HepG2 (cell line): ENCODE data around the gene RHOT2. TPM values are rescaled to one million over a fixed set of nuclear protein-coding genes. Genes with fewer than 3 reads are reported as not detected.

ENCODE experiments used
- ATAC-seq: fragments of 200-7000 bp; cut with Tn5 transposase; 3 replicates; pipeline ENCODE4 v1.9.1; 2020; ENCODE audit warnings: mild to moderate bottlenecking, moderate library complexity
- BruUV-seq: library from RNA; stranded (reverse); fragments of 400-500 nt; replicated peaks from 2 replicates; lab custom pipeline; 2021; lab: Mats Ljungman, UMichigan
- CTCF ChIA-PET: fragments of 300-600 bp; formaldehyde crosslinking; extraction: SDS; loops from one replicate; lab custom pipeline; 2021; ENCODE audit warnings: low total read pairs, inconsistent platforms, low intra/inter-chr PET ratio; lab: Yijun Ruan, JAX
- POLR2A ChIA-PET: fragments of 350-600 bp; sonication (Branson Sonifier 250); formaldehyde crosslinking; loops from one replicate; lab custom pipeline; 2020; ENCODE audit warnings: antibody characterized with exemption, inconsistent platforms; lab: Yijun Ruan, JAX
- DNase-seq: peaks from one replicate; pipeline ENCODE4 v3.0.0-alpha.2; 2015; ENCODE audit warnings: low spot score
- FAIRE-seq: peaks from 3 replicates; lab custom pipeline; 2011; peaks lifted over from hg19 to GRCh38; lab: Jason Lieb, UNC
- H2AFZ ChIP-seq: one replicate; pipeline ENCODE4 v1.6.1; 2011; ENCODE audit warnings: low read length, inconsistent platforms
- H3K27ac ChIP-seq: fragments of 300-600 bp; 3 replicates; pipeline ENCODE4 v1.8.0; 2011; ENCODE audit warnings: mixed run types, mild to moderate bottlenecking, mixed read lengths, low read length, inconsistent platforms; ENCODE audit not compliant: insufficient read depth; ENCODE audit errors: extremely low read length
- H3K27me3 ChIP-seq, 2 experiments: fragments of 200-600 bp in 1 of 2; 2 replicates in 1 of 2; 3 replicates in 1 of 2; pipeline versions ENCODE4 v1.6.0 to v1.8.0; 2011; ENCODE audit warnings: low read length in 2 of 2, mild to moderate bottlenecking in 2 of 2, moderate library complexity in 2 of 2, inconsistent platforms in 1 of 2; ENCODE audit not compliant: insufficient read depth in 2 of 2, control insufficient read depth in 1 of 2
- H3K36me3 ChIP-seq, 2 experiments: fragments of 200-600 bp in 1 of 2; replicated peaks in 1 of 2; 2 replicates in 1 of 2; 3 replicates in 1 of 2; pipeline versions ENCODE4 v1.5.1 to v1.8.0; 2011; ENCODE audit warnings: low read length in 2 of 2, inconsistent platforms in 1 of 2; ENCODE audit not compliant: insufficient read depth in 2 of 2, control insufficient read depth in 1 of 2
- H3K4me1 ChIP-seq: 2 replicates; pipeline ENCODE4 v1.5.1; 2012; ENCODE audit warnings: low read length, inconsistent platforms; ENCODE audit not compliant: insufficient read depth
- H3K4me2 ChIP-seq: 2 replicates; pipeline ENCODE4 v1.6.0; 2011; ENCODE audit warnings: low read depth, low read length, inconsistent platforms
- H3K4me3 ChIP-seq, 3 experiments: fragments of 200-600 bp in 1 of 3; sonication (generic), shearing (Covaris generic) in 1 of 3; replicated peaks in 1 of 3; 2 replicates each; pipeline ENCODE4 v1.5.1; 2011 to 2016; ENCODE audit warnings: low read length in 3 of 3, inconsistent platforms in 2 of 3, low read depth in 2 of 3, mild to moderate bottlenecking in 2 of 3, control low read depth in 1 of 3, mixed read lengths in 1 of 3; ENCODE audit not compliant: insufficient read depth in 1 of 3
- H3K79me2 ChIP-seq: one replicate; pipeline ENCODE4 v1.6.1; 2011; ENCODE audit warnings: low read length, inconsistent platforms; ENCODE audit not compliant: insufficient read depth
- H3K9ac ChIP-seq: 2 replicates; pipeline ENCODE4 v1.6.0; 2011; ENCODE audit warnings: mild to moderate bottlenecking, low read depth, low read length, inconsistent platforms; ENCODE audit not compliant: insufficient read depth
- H3K9me3 ChIP-seq: 2 replicates; pipeline ENCODE4 v1.5.1; 2012; ENCODE audit warnings: mild to moderate bottlenecking, low read length
- H4K20me1 ChIP-seq: 2 replicates; pipeline ENCODE4 v1.6.0; 2011; ENCODE audit warnings: inconsistent platforms, mild to moderate bottlenecking, low read length, moderate library complexity; ENCODE audit not compliant: insufficient read depth
- AGO2 ChIP-seq: fragments of 200-400 bp; formaldehyde crosslinking; optimal IDR thresholded peaks from 2 replicates; pipeline ENCODE3; 2017; ENCODE audit warnings: mild to moderate bottlenecking, low read depth, low read length, moderate library complexity
- ATAD3A ChIP-seq: sonication (generic); formaldehyde crosslinking; IDR thresholded peaks from 2 replicates; pipeline ENCODE4 v1.4.0; 2020; ENCODE audit warnings: missing genetic modification reagents
- FOXC1 ChIP-seq: sonication (generic); formaldehyde crosslinking; IDR thresholded peaks from 2 replicates; pipeline ENCODE4 v1.8.0; 2022; ENCODE audit warnings: mild to moderate bottlenecking, missing genetic modification reagents, borderline replicate concordance
- HNF4A ChIP-seq: sonication (generic); formaldehyde crosslinking; IDR thresholded peaks from 2 replicates; pipeline ENCODE4 v1.4.0; 2020; ENCODE audit warnings: missing genetic modification reagents
- KLF12 ChIP-seq: sonication (generic); formaldehyde crosslinking; IDR thresholded peaks from 2 replicates; pipeline ENCODE4 v1.4.0; 2020; ENCODE audit warnings: missing genetic modification reagents, borderline replicate concordance
- POLR2A ChIP-seq, 2 experiments: IDR thresholded peaks; 2 replicates each; pipeline ENCODE4 v1.6.1; 2011; ENCODE audit warnings: low read depth in 2 of 2, low read length in 2 of 2, mild to moderate bottlenecking in 1 of 2, moderate library complexity in 1 of 2; ENCODE audit not compliant: insufficient read depth in 1 of 2
- RBFOX2 ChIP-seq: fragments of 200-400 bp; formaldehyde crosslinking; IDR thresholded peaks from 2 replicates; pipeline ENCODE4 v1.6.1; 2017; ENCODE audit warnings: low read depth, mild to moderate bottlenecking, low read length
- TARDBP ChIP-seq: sonication (generic); formaldehyde crosslinking; IDR thresholded peaks from 2 replicates; pipeline ENCODE4 v1.8.0; 2022; ENCODE audit warnings: mild to moderate bottlenecking, missing genetic modification reagents
- ZEB1 ChIP-seq: IDR thresholded peaks from 2 replicates; pipeline ENCODE4 v1.6.1; 2012; ENCODE audit warnings: mild to moderate bottlenecking, low read depth, inconsistent platforms; ENCODE audit not compliant: insufficient replicate concordance
- ZNF383 ChIP-seq: sonication (generic); formaldehyde crosslinking; IDR thresholded peaks from 2 replicates; pipeline ENCODE4 v1.4.0; 2020; ENCODE audit warnings: missing genetic modification reagents, mild to moderate bottlenecking, borderline replicate concordance
- ZNF577 ChIP-seq: sonication (generic); formaldehyde crosslinking; IDR thresholded peaks from 2 replicates; pipeline ENCODE4 v1.4.0; 2020; ENCODE audit warnings: mild to moderate bottlenecking, low read depth, missing genetic modification reagents, borderline replicate concordance
- ZZZ3 ChIP-seq: sonication (generic); formaldehyde crosslinking; IDR thresholded peaks from 2 replicates; pipeline ENCODE4 v1.4.0; 2020; ENCODE audit warnings: missing genetic modification reagents, mild to moderate bottlenecking, borderline replicate concordance
- WGBS: methylation state at CpG from one replicate; pipeline ENCODE4 v1.1.6; 2017; ENCODE audit warnings: low lambda C conversion rate; 5-methylcytosine and 5-hydroxymethylcytosine counted together
- in situ Hi-C: cut with HindIII; loops from 2 replicates; pipeline ENCODE4 v1.10.0; 2017; ENCODE audit warnings: low pct_unique_long_range_greater_than_20kb; ENCODE audit not compliant: extremely low pct_ligation_motif_present
- intact Hi-C: fragments of 100-400 bp; cut with micrococcal nuclease; formaldehyde crosslinking; loops from one replicate; pipeline ENCODE4 v1.10.0; 2022; ENCODE audit not compliant: unreplicated experiment
- polyA plus RNA-seq, 8 experiments: library from polyadenylated mRNA; depleted of rRNA in 3 of 8; stranded (reverse) in 7 of 8; unstranded in 1 of 8; fragments of >200 nt; fragmentation: Illumina TruSeq in 4 of 8; extraction: Trizol in 4 of 8; gene quantifications; 2 replicates each; pipeline versions ENCODE4 v1.2.1 to v1.2.3, GENCODE V29; 2011 to 2016; ENCODE audit warnings: low read depth in 4 of 8, missing spikeins in 1 of 8, mixed read lengths in 1 of 8; ENCODE audit not compliant: insufficient read depth in 1 of 8
- total RNA-seq, 5 experiments: library from RNA; depleted of rRNA; stranded (reverse); fragments of >200 nt; fragmentation: Illumina TruSeq; extraction: Trizol; gene quantifications; 2 replicates each; pipeline ENCODE4 v1.2.3, GENCODE V29; 2016; ENCODE audit warnings: low read depth in 1 of 5
- TF ChIP-seq, protein P1 (sequence below): sonication (generic); formaldehyde crosslinking; IDR thresholded peaks from 2 replicates; pipeline ENCODE4 v1.5.0; 2020; ENCODE audit warnings: mild to moderate bottlenecking, missing genetic modification reagents, moderate library complexity
- TF ChIP-seq, protein P2 (sequence below): fragments of 450-650 bp; IDR thresholded peaks from 2 replicates; pipeline ENCODE4 v1.6.1; 2016

Gene RHOT2
- total and polyA plus RNA-seq, 2 of the 13 experiments (the other 11 are each of a cell fraction or from before 2014, with no cell fraction given) = 63.6 to 76.9 TPM

DNA sequence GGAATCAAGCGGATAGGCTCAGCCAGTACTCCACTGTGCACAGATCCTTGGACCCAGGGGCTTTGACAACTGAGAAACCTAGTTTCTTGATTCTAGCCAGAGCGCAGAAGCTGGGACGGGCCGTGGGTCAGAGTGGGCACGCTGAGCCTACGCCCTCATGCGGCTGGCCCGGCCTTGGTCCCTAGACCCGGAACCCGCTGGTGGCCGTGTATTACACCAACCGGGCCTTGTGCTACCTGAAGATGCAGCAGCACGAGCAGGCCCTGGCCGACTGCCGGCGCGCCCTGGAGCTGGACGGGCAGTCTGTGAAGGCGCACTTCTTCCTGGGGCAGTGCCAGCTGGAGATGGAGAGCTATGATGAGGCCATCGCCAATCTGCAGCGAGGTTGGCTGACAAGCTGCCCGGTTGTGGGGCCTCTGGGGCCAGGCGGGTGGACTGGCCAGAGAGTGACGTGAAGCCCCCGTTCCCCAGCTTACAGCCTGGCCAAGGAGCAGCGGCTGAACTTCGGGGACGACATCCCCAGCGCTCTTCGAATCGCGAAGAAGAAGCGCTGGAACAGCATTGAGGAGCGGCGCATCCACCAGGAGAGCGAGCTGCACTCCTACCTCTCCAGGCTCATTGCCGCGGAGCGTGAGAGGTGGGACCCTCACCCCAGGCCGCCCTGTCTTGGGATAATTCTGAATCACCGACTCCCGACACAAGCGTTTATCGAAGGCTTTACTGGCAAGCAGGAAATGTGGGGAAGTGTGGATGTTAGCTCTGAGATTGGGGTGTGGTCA lies 13.2 kb downstream of the RHOT2 start (continued):
- TF ChIP-seq KLF12 (CRISPR knock-in tag) (0 out of 2 replicates have a peak, but pooled peaks have one; percentile 7), TARDBP (CRISPR knock-in tag) (0 out of 2 replicates have a peak, but pooled peaks have one; percentile 22), POLR2A (IDR thresholded peaks at IDR 0.05; ENCODE audit: insufficient read depth in 1 of 2, low read depth in 2 of 2, low read length in 2 of 2) (0 out of 4 replicates have a peak, but pooled peaks of 1 of the 2 experiments have one; percentile 18), HNF4A (peak; percentile 3; the same call in 1 of the 2 replicates), ZZZ3 (no peak), FOXC1 (CRISPR knock-in tag) (0 out of 2 replicates have a peak, but pooled peaks have one; percentile 25), ZNF577 (CRISPR knock-in tag) (no peak), ZEB1 (no peak)
- TF ChIP-seq, protein P1, sequence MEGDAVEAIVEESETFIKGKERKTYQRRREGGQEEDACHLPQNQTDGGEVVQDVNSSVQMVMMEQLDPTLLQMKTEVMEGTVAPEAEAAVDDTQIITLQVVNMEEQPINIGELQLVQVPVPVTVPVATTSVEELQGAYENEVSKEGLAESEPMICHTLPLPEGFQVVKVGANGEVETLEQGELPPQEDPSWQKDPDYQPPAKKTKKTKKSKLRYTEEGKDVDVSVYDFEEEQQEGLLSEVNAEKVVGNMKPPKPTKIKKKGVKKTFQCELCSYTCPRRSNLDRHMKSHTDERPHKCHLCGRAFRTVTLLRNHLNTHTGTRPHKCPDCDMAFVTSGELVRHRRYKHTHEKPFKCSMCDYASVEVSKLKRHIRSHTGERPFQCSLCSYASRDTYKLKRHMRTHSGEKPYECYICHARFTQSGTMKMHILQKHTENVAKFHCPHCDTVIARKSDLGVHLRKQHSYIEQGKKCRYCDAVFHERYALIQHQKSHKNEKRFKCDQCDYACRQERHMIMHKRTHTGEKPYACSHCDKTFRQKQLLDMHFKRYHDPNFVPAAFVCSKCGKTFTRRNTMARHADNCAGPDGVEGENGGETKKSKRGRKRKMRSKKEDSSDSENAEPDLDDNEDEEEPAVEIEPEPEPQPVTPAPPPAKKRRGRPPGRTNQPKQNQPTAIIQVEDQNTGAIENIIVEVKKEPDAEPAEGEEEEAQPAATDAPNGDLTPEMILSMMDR (CRISPR knock-in tag) = peak; percentile 76

DNA sequence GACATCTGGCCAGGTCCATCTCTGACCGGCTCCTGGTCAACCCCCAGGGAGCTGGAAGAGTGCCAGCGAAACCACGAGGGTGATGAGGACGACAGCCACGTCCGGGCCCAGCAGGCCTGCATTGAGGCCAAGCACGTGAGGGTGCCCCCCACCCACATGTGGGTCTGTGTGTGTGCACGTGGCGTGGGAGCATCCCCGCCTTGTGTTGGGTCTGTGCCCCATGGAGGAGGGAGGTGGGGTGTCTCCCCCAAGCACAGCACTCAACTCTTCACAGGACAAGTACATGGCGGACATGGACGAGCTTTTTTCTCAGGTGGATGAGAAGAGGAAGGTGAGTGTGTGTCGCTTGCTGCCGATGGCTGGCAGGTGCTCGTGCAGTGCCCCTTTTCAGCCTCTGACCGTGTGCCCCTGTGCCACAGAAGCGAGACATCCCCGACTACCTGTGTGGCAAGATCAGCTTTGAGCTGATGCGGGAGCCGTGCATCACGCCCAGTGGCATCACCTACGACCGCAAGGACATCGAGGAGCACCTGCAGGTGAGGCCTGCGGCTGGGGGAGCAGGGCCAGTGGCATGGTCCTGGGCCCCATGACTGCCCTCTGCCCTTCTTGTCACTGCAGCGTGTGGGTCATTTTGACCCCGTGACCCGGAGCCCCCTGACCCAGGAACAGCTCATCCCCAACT lies 14.0 kb downstream of the RHOT2 start:
- POLR2A ChIA-PET = interaction anchor here (0.6 to 4.4 kb wide), 5 partner anchors 8 to 311 kb away, joined by 3 to 34 read pairs (median 7); partner anchors contain the start of genes MRPL28 and WDR24
- Histone ChIP-seq H3K79me2 (peaks cover 16% of the 10 kb centered on the region), H3K4me1 (peaks cover 27% of the 10 kb centered on the region)

More for the DNA sequence above, 14.0 kb downstream of the RHOT2 start:
- Histone ChIP-seq H3K9me3 (no peaks in the 10 kb centered on the region), H3K9ac (no peak overlapping the region), H3K36me3 (peaks cover 9 to 20% of the 10 kb centered on the region in 2 experiments; a peak in 4 of 5 replicates), H2AFZ (no peak overlapping the region), H3K27me3 (no peaks in the 10 kb centered on the region; a peak in 1 of 5 replicates), H3K4me3 (peak overlapping the region in 2 of 3 experiments; percentile 85 to 88; a peak in 2 of 6 replicates), H3K27ac (no peak overlapping the region), H3K4me2 (peak overlapping the region; percentile 80), H4K20me1 (0 out of 2 replicates have a peak, but pooled peaks cover 3% of the 10 kb centered on the region)
- in situ Hi-C loops (no loop called here), intact Hi-C loops (no loop called here)
- ATAC-seq (no peak), DNase-seq (no peak), FAIRE-seq (no peak)
- CTCF ChIA-PET = no interaction called here
- TF ChIP-seq RBFOX2 (peak; percentile 44; the same call in 1 of the 2 replicates), ZNF383 (no peak), AGO2 (peak; percentile 75), ATAD3A (CRISPR knock-in tag) (no peak)
- TF ChIP-seq, protein P2, sequence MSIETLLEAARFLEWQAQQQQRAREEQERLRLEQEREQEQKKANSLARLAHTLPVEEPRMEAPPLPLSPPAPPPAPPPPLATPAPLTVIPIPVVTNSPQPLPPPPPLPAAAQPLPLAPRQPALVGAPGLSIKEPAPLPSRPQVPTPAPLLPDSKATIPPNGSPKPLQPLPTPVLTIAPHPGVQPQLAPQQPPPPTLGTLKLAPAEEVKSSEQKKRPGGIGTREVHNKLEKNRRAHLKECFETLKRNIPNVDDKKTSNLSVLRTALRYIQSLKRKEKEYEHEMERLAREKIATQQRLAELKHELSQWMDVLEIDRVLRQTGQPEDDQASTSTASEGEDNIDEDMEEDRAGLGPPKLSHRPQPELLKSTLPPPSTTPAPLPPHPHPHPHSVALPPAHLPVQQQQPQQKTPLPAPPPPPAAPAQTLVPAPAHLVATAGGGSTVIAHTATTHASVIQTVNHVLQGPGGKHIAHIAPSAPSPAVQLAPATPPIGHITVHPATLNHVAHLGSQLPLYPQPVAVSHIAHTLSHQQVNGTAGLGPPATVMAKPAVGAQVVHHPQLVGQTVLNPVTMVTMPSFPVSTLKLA = 0 out of 2 replicates have a peak, but pooled peaks have one; percentile 16
- WGBS = 92% methylated on average over 15 of the region's 28 CpGs
- TSS peak; percentile 62 for BruUV-seq
